22Rv1 (cell line): Measurements from ENCODE around the gene NRAS.

Experiments used
- ZFX ChIP-seq: fragments of 450-650 bp; IDR thresholded peaks from 2 replicates; pipeline ENCODE4 v1.6.1; 2017; ENCODE audit warnings: antibody characterized with exemption, borderline replicate concordance
- TF ChIP-seq, protein P1 (sequence below): fragments of 450-650 bp; IDR thresholded peaks from 2 replicates; pipeline ENCODE4 v1.5.1; 2017; ENCODE audit warnings: mild to moderate bottlenecking

DNA sequence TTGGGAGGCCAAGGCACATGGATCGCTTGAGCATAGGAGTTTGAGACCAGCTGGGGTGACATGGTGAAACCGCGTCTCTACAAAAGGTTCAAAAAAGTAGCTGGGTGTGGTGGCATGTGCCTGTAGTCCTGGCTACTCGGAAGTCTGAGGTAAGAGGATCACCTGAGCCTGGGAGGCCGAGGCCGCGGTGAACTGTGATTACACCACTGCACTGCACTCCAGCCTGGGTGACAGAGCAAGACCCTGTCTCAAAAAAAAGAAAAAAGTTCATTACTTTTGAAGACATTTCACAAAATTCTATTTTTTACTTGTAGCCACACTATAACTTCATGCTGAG lies 44.7 kb downstream of the NRAS start:
- TF ChIP-seq, protein P1, sequence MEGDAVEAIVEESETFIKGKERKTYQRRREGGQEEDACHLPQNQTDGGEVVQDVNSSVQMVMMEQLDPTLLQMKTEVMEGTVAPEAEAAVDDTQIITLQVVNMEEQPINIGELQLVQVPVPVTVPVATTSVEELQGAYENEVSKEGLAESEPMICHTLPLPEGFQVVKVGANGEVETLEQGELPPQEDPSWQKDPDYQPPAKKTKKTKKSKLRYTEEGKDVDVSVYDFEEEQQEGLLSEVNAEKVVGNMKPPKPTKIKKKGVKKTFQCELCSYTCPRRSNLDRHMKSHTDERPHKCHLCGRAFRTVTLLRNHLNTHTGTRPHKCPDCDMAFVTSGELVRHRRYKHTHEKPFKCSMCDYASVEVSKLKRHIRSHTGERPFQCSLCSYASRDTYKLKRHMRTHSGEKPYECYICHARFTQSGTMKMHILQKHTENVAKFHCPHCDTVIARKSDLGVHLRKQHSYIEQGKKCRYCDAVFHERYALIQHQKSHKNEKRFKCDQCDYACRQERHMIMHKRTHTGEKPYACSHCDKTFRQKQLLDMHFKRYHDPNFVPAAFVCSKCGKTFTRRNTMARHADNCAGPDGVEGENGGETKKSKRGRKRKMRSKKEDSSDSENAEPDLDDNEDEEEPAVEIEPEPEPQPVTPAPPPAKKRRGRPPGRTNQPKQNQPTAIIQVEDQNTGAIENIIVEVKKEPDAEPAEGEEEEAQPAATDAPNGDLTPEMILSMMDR: no peak
- no peak for TF ChIP-seq ZFX
